HG03064 (cell line): ENCODE measurements around the gene LRRC40.

Experiments
- ATAC-seq: cut with Tn5 transposase; IDR thresholded peaks from one replicate; pipeline ENCODE4 v1.9.1; 2021; ENCODE audit warnings: low read depth; ENCODE audit not compliant: unreplicated experiment

Gene LRRC40

DNA sequence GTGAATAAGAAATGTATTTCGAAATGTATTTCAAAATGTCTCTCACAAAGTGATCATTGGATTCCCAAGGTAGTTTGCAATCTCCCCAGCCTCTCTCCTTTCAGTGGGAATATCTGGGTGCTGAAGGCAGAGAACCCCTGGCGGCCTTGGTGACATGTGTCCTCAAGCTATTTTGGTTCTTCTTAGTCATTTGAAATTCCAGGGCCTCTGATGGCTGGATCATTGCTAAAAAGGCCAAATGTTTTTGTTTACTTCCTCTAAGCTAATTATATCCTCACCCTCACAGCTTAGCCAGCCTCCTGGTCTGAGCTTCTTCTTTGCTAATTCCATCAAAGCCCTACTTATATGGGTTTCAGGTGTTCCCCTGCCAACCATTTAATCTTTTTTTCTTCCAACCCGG is 71.2 kb downstream of the LRRC40 start:
- no peak for ATAC-seq

DNA sequence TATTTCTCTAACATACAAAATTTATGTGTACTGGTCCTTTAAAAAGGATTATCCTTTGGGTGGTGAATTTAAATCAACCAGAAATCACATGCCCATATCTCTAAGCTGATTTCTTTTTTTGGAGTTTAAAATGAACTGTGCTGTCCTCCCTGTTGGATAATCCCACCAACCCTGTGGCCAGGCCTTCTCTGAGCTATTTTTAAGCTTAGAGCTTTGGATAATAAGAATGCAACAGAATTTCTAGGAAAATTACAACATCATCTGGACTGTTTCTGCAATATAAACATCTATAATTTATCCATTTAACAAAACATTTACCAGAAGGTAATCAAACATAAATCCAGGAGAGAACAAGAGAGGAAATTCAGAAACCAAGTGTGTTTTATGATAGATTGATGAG is 88.3 kb downstream of the LRRC40 start:
- ATAC-seq: no peak

DNA sequence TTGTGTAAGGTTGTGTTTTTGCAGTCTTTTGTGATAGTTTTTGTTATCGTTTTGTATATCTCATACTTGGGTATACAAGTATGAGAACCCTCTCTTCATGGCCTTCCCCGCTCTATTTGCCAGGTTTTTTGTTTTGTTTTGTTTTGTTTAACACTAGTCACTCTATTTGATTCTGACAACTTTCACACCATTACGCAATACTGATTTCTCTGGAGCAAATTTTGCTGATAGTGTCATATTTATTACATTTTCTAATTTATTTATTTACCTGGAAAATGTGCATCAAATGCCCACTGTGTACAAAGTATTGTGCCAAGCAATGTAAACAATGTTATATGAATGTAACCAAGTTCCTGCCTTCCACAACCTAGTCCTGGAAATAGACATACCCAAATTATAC is 90.1 kb downstream of the LRRC40 start:
- ATAC-seq: no peak

DNA sequence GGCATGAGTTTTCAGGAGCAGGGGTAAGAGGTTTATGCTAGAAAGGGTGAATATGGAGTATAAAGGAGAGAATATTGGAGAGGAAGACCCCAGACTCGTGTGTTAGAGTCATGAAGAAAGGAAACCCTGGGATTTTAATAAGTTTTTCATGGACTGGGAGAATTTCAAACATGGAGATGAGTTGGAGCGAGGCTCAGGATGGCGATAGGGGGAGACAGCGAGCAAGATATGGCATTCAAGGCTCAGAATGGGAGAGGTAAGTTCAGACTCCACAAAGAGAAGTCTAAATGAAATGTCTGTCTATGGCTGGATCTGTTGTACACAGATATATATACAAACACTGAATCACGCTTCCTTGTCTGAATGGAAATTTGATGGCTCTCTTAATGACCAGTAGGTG is 92.5 kb downstream of the LRRC40 start:
- ATAC-seq: no peak

DNA sequence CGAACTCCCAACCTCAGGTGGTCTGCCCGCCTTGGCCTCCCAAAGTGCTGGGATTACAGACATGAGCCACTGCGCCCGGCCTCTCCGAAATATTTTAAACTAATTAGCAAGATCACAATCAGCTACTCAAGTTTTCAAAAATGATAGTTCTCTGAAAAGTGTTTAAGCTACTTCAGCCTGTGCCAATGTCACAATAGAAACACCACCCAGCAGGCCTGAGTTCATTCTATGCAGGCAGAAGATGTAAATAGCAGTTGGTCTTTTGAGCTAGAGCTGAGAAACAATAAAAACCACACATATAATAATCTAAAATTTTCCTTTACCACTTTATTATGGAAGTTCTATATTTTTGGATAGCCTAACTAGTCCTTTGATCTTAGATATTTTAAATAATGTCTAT is 96.1 kb downstream of the LRRC40 start:
- ATAC-seq: no peak

DNA sequence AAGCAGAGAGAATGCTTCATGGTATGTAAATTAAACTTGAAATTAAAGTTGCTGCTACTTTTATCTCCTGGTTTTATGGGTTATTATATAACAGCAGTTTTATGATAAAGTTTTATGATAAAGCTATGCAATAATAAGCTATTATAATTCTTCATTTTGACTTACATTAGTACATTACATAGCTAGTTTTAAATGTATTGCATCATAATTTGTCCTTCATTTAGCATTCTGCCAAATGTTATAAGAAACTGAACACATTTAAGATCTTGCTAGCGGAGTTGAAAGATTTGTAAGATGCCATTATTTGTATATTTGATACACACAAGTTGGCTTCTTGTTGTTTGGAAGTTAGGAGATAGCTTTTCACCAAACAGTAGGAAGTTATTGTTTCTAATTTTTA is 101.6 kb downstream of the LRRC40 start:
- no peak for ATAC-seq

DNA sequence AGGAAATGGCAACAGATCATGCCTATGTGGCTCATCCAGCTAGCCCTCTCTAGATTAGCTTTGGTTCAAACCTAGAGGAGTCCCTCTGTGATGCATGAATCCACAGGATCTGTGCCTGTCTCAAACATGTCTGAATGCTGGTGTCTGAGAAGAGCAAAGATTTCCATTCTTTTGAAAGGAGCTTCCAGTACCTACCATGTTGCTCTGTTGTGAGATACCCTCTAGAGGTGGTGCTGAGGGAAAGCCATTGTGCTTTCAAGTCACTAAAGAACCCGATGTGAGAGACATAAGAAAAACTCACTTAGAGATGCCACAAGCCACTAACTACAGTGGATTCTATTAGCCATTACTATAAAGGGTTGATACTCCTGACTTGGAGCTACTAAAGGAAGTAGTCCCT is 103.6 kb downstream of the LRRC40 start:
- no peak for ATAC-seq

GRCh38 chr1:70101231-70101630 is 104.1 kb downstream of the LRRC40 start:
- no peak for ATAC-seq
